A172 (cell line): ENCODE data around the gene MTARC2. TPM values are rescaled to one million over a fixed set of nuclear protein-coding genes. Genes with fewer than 3 reads are reported as not detected.

Experiments
- DNase-seq: peaks from one replicate; pipeline ENCODE4 v3.0.0-alpha.2; 2015; ENCODE audit warnings: low spot score
- total RNA-seq: library from RNA; depleted of rRNA; stranded (reverse); fragments of >200 nt; shearing (Covaris generic); gene quantifications from 2 replicates; pipeline ENCODE4 v1.2.3, GENCODE V29; 2014

The MTARC2 gene
- total RNA-seq, 1 experiment from 2014 or later: 0.55 TPM

DNA sequence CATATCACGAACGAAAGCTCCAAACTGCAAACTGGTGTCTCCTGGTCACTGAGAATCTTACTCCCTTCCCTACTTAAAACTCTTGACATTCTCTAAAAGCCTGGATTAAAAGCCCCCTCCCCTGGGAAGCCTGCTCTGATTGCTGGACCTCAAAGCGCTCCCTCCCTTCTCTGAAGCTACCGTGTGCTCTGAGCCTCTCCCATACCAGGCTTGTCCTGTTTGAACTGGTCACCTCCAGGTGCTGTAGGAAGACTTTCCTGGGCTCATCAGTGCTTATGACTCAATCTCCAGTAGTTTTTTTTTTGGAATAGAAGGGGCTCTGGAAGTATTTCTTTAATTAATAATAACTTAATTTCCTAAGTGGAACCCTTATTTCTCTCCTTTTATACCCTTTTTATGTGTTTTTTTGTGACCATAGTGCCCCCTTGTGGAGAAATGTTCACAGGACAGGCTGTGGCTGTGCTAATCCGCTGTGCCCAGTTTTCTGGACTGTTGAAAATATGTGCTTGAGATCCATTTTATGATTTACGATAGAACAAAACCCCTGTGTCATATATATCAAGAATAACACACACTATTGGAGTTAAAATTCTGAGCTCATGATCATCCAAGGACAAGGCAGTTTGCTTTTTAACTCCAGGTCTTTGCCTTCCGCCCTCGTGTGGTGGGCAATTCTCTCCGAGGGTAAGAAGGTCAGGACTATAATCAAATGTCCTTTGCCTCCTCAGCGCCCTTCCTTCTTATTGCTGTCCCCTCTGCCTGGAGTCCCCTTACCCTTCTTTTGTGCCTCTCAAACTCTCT, 55.5 kb downstream of the MTARC2 start:
- DNase-seq: no peak

DNA sequence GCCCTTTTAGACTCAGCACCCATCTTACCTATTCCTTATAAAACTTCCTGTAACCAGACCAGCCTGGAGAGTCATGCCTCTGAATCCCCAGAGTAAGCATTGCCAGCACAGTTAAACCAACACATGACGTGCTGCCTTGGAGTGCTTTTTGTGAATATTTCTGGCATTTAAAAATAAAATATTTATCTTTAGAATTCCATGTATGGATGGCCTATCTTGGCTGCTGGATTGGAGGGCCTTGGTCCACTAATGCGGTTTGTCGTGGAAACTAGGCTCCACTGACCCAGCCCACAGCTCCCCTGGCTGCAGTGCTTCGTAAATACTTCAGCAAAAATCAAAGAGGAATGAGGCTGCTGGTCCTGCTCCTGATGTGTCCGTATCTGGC, 56.1 kb downstream of the MTARC2 start:
- no peak for DNase-seq

- DNase-seq: no peak
These were observed 58.3 kb downstream of the MTARC2 start for GRCh38 chr1:220806408-220806807.

GRCh38 chr1:220807726-220808125, 59.6 kb downstream of the MTARC2 start:
- no peak for DNase-seq

- peak; percentile 95 for DNase-seq
These were observed 60.4 kb downstream of the MTARC2 start for GRCh38 chr1:220808345-220809186.

DNA sequence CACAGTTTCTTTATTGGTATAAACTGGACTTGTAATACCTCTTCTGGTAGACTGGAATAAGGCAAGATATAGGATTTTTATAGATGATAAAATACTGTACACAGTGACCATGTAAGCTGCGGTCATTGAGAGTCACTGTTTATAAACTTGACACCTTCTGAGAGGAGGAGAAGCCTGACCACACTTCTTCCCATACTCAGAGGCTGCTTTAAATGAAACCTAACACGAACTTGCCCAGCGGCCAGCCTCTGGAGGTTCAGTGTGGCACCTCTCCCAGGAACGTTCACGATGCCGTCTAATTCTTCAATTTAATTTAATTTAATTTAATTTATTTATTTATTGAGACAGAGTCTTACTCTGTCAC, 61.0 kb downstream of the MTARC2 start:
- no peak for DNase-seq

DNA sequence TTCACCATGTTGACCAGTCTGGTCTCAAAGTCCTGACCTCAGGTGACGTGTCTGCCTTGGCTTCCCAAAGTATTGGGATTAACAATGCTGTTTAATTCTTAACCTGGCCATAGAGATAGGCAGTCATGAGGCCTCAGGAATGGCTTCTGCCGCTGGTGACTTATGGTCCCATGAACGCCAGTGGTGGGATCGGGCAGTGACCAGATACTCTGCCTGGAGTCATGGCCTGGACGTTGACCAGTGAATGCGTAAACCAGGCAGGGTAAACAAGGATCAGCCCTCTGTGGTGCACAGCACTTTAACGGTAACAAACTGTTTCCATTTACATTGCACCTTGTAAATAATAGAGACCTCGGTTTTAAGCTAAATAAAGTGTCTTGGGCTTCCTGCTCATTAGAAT, 61.6 kb downstream of the MTARC2 start:
- no peak for DNase-seq

GRCh38 chr1:220810179-220810653, 62.1 kb downstream of the MTARC2 start:
- DNase-seq: peak; percentile 79

GRCh38 chr1:220810963-220811362, 62.8 kb downstream of the MTARC2 start:
- no peak for DNase-seq

- no peak for DNase-seq
These were observed 63.6 kb downstream of the MTARC2 start for GRCh38 chr1:220811695-220812094.

DNA sequence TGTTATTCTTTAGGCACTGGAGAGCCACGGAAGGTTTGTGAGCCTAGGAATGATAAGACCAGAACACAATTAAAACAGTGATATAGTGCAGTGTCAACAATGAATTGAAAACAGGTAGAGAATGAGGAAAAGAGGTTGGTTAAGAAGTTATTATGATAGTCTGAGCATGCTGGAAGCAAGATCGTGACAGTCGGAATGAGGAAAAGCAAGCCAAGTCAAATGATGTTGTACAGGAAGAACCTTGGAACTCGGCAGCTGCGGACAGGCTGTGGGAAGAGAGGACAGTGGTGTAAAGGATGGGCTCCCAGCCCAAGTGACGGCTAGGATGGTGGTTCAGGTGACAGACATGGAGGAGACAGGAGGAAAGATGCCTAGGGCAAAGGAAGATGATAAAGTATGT, 64.2 kb downstream of the MTARC2 start:
- DNase-seq: no peak

- DNase-seq: no peak
These were observed 64.9 kb downstream of the MTARC2 start for GRCh38 chr1:220813013-220813412.

- no peak for DNase-seq
These were observed 67.3 kb downstream of the MTARC2 start for GRCh38 chr1:220815409-220815808.

GRCh38 chr1:220817907-220818306, 69.8 kb downstream of the MTARC2 start:
- DNase-seq: no peak

DNA sequence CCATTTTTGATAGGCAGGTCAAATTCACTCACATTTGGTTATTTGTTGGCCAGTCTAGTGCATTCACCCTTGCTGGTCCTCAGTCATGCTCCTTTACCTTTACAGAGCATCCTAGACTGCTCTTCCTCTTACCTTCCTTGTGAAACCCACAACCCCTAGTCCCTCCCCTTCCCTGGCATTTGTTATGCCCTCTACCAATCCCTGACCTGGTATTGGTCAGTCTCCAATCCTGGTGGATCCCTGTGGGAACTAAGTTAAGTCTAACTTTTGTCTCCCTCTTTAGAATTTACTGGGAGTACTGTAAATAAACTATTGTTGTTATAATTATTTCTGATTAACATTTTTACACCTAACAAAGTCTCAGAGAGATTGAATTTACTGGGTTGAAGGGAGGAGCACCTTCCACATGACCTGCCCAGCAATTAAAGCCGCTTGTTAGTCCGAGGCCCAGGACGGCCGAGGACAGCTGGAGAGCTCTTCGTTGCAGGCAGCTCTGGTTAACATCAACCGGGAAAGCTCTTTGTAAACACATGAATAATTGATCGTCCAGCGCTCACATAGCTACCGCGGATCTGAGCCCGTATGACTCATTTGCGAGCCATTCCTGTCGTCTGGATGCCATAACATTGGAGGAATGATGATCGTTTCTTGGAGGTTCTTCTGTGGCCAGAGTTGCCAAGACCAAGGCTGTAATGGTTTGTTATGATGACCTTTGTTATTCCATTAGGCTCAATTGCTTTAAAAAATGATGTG, 70.5 kb downstream of the MTARC2 start:
- DNase-seq: peak; percentile 77

- DNase-seq: no peak
These were observed 71.4 kb downstream of the MTARC2 start for GRCh38 chr1:220819467-220820026.

GRCh38 chr1:220824031-220824989, 76.2 kb downstream of the MTARC2 start:
- DNase-seq: no peak

DNA sequence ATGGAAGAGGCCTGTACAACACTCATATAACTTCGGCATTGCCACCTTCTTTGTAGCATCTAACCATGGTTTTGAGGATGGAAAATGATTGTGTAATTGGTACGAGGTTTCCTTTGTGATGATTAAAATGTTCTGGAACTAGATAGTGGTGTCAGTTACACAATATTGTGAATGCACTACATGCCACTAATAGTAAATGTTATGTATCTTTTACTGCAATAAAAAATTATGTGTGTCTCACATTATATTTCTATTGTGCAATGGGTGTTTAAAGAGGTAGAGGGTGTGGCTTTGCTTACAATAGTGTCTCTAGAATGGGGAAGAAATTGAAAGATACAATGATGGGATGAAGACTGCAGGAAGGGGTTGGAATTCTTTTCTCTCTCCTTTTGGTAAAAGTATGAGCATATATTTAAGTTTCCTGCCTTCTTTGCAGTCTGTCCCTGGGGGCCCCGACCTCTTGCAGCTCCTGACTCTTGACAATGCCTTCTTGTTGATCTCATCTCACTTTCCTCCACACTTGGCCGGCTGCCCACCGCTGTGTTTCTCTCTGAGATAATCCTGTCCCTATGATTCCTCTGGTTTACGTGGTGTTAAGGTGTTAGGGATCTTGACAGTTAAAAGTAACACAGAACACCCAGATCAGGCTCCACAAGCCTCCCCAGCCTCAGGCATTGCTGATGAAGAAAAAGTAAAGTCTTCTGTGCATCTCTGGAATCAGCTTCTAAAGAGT, 77.9 kb downstream of the MTARC2 start:
- DNase-seq: no peak

- no peak for DNase-seq
These were observed 78.6 kb downstream of the MTARC2 start for GRCh38 chr1:220826729-220827128.
